HUES64 (cell line): ENCODE data around the gene OR51E2.

Source experiments
- H3K27ac ChIP-seq: 2 replicates; pipeline ENCODE4 v1.7.0; 2013; ENCODE audit warnings: low read depth, low read length, inconsistent platforms
- H3K27me3 ChIP-seq: 2 replicates; pipeline ENCODE4 v1.6.1; 2013; ENCODE audit warnings: mild to moderate bottlenecking, low read length; ENCODE audit not compliant: insufficient read depth
- H3K36me3 ChIP-seq: 2 replicates; pipeline ENCODE4 v1.6.1; 2013; ENCODE audit warnings: mild to moderate bottlenecking, low read length; ENCODE audit not compliant: insufficient read depth
- H3K4me1 ChIP-seq: 2 replicates; pipeline ENCODE4 v1.6.1; 2013; ENCODE audit warnings: mild to moderate bottlenecking, low read length, moderate library complexity; ENCODE audit not compliant: insufficient read depth
- H3K4me3 ChIP-seq: 2 replicates; pipeline ENCODE4 v1.5.1; 2013; ENCODE audit warnings: mild to moderate bottlenecking, low read length, moderate library complexity
- H3K9ac ChIP-seq: 2 replicates; pipeline ENCODE4 v1.6.1; 2013; ENCODE audit warnings: mild to moderate bottlenecking, low read depth, low read length
- H3K9me3 ChIP-seq: 2 replicates; pipeline ENCODE4 v1.6.1; 2013; ENCODE audit warnings: low read depth, low read length; ENCODE audit not compliant: insufficient read depth
- WGBS: fragments of 150-250, 120-280 bp; methylation state at CpG from one replicate; pipeline ENCODE4 v1.1.7; 2013; ENCODE audit warnings: missing lambda C conversion rate; 5-methylcytosine and 5-hydroxymethylcytosine counted together

Gene OR51E2

DNA sequence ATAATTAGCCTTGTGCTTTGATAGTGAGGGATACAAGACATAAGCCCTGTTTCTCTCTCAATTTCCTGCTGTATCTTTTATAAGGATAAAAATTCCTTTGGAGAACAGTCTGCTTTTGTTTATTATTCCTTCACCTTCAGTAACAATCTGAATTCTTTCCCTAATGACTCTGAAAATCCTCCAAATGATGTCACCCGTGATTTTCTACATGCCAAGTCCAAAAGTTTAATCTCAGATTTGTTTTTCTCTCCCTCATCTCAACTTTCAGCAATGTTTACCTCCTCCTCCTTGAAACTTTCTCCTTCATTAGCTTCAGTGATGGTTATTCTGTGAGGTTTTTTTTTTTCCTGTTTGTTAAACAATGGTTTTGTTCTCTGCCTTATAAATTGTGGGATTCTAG is 2.2 kb downstream of the OR51E2 start:
- Histone ChIP-seq H3K27ac (no peak overlapping the region), H3K9me3 (no peaks in the 10 kb centered on the region), H3K9ac (no peak overlapping the region), H3K4me1 (peaks cover 3% of the 10 kb centered on the region; the same call in 1 of the 2 replicates), H3K4me3 (no peak overlapping the region), H3K36me3 (no peaks in the 10 kb centered on the region), H3K27me3 (no peaks in the 10 kb centered on the region)
- WGBS, result 78% methylated on average over 1 of the region's 1 CpG

DNA sequence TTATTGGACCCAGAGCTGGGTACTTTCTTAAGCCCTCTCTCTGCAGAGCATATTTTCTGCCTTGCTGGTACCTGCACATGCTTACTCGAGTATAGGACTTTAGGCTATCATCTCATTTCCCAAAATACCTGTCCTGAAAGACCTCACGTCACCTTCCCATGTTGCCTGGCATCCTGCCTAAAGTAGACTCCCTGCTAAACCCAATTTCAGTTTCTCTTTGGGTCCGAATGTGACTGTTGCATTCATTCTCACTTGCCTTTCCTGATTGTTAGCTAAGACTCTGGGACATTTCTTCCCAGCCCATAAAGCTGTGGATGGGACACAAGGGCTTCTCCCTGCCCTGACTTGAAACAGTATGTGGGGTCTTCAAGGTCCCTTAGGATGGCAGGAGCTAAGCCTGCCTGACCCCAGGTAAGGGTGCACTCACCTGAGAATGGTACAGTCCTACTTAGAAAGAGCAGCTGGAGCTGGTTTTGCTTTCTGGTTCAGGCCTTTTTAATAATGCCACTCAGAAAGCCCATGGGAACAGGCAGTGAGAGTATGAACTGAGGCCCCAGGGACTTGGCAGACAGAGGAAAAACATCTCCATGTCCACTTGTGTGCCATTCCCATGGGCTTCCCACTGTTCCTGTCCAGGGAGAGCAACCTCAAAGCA is 12.9 kb downstream of the OR51E2 start:
- Histone ChIP-seq H3K9me3 (no peaks in the 10 kb centered on the region), H3K27ac (no peak overlapping the region), H3K9ac (no peak overlapping the region), H3K27me3 (no peaks in the 10 kb centered on the region), H3K36me3 (no peaks in the 10 kb centered on the region), H3K4me3 (no peak overlapping the region), H3K4me1 (no peaks in the 10 kb centered on the region)
- WGBS, result 92% methylated on average over 3 of the region's 3 CpGs

DNA sequence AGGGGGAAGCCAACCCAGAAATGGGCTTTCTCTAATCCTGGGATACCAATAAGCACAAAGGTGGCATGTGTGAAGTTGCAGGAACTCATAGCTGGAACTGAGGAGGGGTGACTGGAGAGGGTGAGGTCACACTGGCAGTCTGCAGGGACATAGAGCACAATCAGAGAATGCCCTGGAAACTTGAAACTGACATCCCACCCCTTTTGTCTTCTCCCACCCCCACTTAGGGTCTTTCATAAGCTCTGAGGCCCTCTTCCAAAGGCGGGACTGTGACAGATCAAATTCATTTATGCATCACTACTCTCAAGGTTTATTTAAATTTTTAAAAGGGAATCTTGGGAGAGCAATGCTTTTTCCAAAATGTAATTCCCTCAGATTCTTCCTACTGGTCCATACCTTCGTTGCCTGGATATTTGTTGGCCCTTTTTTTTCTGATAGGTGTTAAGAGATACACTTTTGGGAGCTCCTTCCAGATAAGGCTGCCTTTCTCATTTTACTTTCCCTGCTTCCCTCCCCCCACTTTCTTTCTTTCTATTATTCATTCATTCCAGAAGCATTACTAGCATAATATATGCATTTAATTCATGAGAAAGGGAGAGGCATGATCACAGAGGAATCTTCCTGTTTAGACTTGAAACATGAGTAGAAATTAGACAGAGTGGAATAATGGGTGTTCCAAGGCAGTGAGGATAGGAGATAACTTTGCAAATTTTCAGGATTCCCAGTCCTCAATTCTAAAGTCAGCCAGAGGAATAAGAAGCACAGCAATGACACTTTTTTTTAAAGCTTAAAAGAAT is 14.8 kb downstream of the OR51E2 start:
- WGBS, result 91% methylated on average over 1 of the region's 2 CpGs
- no peak overlapping the region for H3K4me3 ChIP-seq
- H3K27me3 ChIP-seq, result no peaks in the 10 kb centered on the region
- no peaks in the 10 kb centered on the region for H3K9me3 ChIP-seq
- no peak overlapping the region for H3K27ac ChIP-seq
- no peaks in the 10 kb centered on the region for H3K36me3 ChIP-seq
- H3K4me1 ChIP-seq, result no peaks in the 10 kb centered on the region
- H3K9ac ChIP-seq, result no peak overlapping the region

DNA sequence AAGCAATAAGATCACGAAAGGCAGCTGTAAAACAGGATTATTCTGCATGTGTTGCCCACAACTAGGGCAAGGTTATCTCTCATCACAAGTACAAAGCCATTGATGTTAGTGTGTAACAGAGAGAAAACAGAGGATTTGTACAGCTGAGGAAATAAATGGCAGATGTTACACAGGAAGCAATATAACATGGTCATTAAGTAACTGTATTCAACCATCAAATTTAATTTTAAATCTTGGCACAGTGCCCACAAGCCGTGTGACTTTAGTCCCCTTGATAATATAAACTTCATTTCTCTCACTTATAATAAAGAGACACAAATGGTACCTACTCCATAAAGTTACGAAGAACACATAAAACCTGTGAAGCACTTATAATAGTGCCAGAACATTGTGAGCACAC is 17.3 kb downstream of the OR51E2 start:
- WGBS, result 95% methylated on average over 3 of the region's 3 CpGs
- H3K4me1 ChIP-seq, result no peaks in the 10 kb centered on the region
- H3K36me3 ChIP-seq, result no peaks in the 10 kb centered on the region
- no peak overlapping the region for H3K4me3 ChIP-seq
- no peak overlapping the region for H3K9ac ChIP-seq
- no peaks in the 10 kb centered on the region for H3K27me3 ChIP-seq
- H3K27ac ChIP-seq, result no peak overlapping the region
- no peaks in the 10 kb centered on the region for H3K9me3 ChIP-seq

DNA sequence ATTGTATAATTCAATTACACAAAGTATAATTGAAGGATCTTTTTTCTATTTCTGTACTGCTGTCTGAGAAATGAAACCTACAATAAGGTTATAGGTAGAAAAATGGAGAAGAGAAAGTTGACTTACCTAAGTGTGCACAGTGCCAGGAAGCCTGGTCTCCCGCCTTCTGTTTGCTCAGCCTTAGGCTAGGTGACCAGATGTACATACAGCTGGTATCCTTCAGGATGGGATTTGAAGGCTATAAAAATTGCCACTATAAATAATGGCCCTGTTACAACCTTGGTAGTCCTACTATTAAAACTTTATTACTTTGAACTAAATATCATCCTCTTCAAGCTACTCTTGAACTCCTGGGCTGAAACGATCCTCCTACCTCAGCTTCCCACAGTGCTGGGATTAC is 19.7 kb downstream of the OR51E2 start:
- no peak overlapping the region for H3K27ac ChIP-seq
- H3K4me3 ChIP-seq, result no peak overlapping the region
- no peak overlapping the region for H3K9ac ChIP-seq
- H3K27me3 ChIP-seq, result no peaks in the 10 kb centered on the region
- no peaks in the 10 kb centered on the region for H3K4me1 ChIP-seq
- WGBS, result 98% methylated on average over 2 of the region's 2 CpGs
- H3K36me3 ChIP-seq, result no peaks in the 10 kb centered on the region
- H3K9me3 ChIP-seq, result no peaks in the 10 kb centered on the region

DNA sequence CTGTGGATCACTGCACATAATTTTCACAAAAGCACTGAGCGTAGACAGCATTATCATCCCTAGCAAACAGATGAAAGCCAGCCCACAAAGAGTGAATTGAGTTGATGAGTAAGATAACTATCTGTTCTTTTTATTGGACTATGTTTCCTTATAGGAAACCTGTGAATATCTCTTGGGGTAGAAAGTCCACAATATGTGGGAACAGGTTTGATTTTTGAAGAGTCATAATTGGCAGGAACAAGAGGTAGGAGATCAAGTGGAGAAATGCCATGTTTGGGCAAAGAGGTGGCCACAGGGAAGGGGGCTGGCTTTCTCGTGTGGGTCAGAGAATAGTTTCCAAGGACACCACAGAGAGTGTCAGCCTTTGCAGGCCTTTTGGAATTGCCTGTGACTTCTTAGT is 23.9 kb downstream of the OR51E2 start:
- H3K4me3 ChIP-seq, result no peak overlapping the region
- no peaks in the 10 kb centered on the region for H3K4me1 ChIP-seq
- 98% methylated on average over 2 of the region's 2 CpGs for WGBS
- no peak overlapping the region for H3K9ac ChIP-seq
- no peak overlapping the region for H3K27ac ChIP-seq
- H3K27me3 ChIP-seq, result no peaks in the 10 kb centered on the region
- H3K9me3 ChIP-seq, result no peaks in the 10 kb centered on the region
- no peaks in the 10 kb centered on the region for H3K36me3 ChIP-seq

DNA sequence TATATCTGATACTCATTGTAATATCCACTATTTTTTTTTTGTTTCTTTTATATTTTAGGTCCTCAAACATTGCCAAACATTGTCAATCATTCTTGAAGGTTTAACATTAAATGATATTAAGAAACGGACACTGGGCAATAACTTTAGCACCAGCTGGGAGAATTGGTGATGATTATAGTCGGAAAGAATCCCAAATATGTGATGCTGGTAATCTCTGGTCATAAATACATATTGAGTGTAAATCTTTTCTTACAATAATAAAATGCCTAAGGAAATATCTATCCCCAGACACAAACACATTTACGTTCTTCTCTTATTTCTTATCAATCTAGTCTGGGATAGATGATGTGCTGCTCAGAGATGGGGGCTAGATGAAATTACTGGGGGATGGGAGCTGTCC is 25.2 kb downstream of the OR51E2 start:
- Histone ChIP-seq H3K9me3 (no peaks in the 10 kb centered on the region), H3K9ac (no peak overlapping the region), H3K27me3 (no peaks in the 10 kb centered on the region), H3K36me3 (no peaks in the 10 kb centered on the region), H3K4me1 (no peaks in the 10 kb centered on the region), H3K27ac (no peak overlapping the region), H3K4me3 (no peak overlapping the region)
- 90% methylated on average over 1 of the region's 3 CpGs for WGBS

DNA sequence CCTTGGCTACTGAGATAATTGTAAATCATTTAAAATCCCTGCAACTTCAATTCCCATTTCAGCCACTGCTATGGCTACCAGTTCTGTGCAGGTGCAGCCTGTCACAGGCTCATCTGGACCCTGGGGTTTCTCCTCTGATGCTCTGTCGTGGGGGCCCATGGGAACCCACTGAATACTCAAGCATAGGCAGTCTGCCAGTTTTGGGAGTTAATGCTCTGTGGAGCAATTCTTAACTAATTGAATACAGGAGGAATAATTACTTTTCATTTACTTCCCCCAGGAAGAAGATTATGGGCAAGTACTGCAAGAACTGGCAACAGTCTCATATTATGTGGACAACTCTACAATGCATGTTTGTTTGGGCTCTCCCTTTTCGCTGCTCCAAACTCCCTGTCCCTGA is 25.9 kb downstream of the OR51E2 start:
- WGBS, result 96% methylated on average over 2 of the region's 2 CpGs
- Histone ChIP-seq H3K4me3 (no peak overlapping the region), H3K9ac (no peak overlapping the region), H3K36me3 (no peaks in the 10 kb centered on the region), H3K9me3 (no peaks in the 10 kb centered on the region), H3K27me3 (no peaks in the 10 kb centered on the region), H3K27ac (no peak overlapping the region), H3K4me1 (no peaks in the 10 kb centered on the region)

DNA sequence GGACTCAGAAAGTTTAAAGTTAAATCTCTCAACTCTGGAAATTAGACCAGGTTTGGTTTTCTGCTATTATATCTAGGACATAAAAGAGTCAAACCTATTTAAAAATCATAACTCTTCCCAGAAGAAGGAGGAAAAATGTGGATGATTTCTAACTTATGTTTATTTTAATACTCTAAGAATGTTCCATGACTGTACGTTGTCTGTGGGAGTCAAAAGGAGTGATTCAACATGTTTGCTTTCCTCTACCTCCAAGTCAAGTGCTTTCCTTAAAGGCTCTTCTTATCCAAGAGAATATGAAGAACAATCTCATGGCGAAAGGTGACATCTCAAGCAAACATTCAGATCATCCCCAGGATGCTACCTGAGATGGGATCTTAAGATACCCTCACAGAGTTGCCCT is 32.2 kb downstream of the OR51E2 start:
- 94% methylated on average over 2 of the region's 2 CpGs for WGBS

DNA sequence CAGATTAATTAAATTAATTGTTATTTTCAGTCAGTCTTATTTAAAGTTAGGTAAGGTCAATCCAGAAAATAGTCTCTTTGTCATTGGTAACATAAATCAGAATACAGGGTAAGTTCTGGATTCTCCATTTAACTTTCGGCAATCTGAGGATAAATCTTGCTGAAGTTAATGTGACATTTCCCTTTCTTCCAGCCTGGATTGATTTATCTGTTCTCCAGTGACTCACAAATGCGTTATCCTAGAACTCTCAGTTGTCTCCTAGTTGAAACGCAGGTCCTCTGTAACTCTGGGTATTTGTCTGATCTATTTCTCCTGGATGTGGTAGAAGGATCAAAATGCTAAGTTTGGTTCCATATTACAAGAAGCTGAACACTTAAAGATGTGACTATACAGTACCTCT is 32.9 kb downstream of the OR51E2 start:
- Histone ChIP-seq H3K36me3 (no peaks in the 10 kb centered on the region), H3K9ac (no peak overlapping the region), H3K27me3 (no peaks in the 10 kb centered on the region), H3K4me1 (no peaks in the 10 kb centered on the region), H3K9me3 (no peaks in the 10 kb centered on the region), H3K4me3 (no peak overlapping the region), H3K27ac (no peak overlapping the region)
- 95% methylated on average over 3 of the region's 3 CpGs for WGBS

More for the DNA sequence above, 32.2 kb downstream of the OR51E2 start:
- H3K27me3 ChIP-seq, result no peaks in the 10 kb centered on the region
- no peaks in the 10 kb centered on the region for H3K9me3 ChIP-seq
- H3K4me3 ChIP-seq, result no peak overlapping the region
- H3K36me3 ChIP-seq, result no peaks in the 10 kb centered on the region
- no peak overlapping the region for H3K27ac ChIP-seq
- H3K4me1 ChIP-seq, result no peaks in the 10 kb centered on the region
- H3K9ac ChIP-seq, result no peak overlapping the region

DNA sequence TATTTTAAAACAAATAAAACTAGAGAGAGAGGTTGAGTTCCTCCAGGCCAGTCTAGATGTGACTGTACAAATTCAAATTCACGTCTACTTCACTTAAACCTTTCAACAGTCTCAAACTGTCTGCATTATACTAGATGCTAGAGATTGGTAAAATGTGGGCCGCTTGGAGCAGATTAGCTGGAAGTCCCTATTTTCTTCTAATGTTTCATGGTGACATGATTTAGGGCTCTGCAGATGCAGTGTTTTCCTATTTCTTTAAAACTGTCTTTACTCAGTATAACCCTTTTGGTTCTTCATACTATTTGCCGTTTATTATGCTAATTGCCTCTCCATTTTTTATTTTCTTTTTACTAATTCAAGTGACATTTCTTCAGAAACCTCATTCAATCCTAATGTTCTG is 33.5 kb downstream of the OR51E2 start:
- H3K9ac ChIP-seq, result no peak overlapping the region
- H3K9me3 ChIP-seq, result no peaks in the 10 kb centered on the region
- H3K4me1 ChIP-seq, result no peaks in the 10 kb centered on the region
- H3K27ac ChIP-seq, result no peak overlapping the region
- H3K27me3 ChIP-seq, result no peaks in the 10 kb centered on the region
- H3K36me3 ChIP-seq, result no peaks in the 10 kb centered on the region
- no peak overlapping the region for H3K4me3 ChIP-seq
- whole genome bisulfite sequencing, result over 99% methylated on average over 3 of the region's 3 CpGs
